HTR-8/SVneo (cell line): ENCODE results near the gene RCBTB1.
"Not testable (repeated sequence)": the region's sequence is repeated elsewhere in the genome, so short reads cannot be mapped to it uniquely, and the experiment has no call there.

Source experiments
- DNase-seq: peaks from one replicate; pipeline ENCODE4 v3.0.0; 2011; ENCODE audit warnings: low spot score, mixed read lengths; ENCODE audit not compliant: insufficient read length
- FAIRE-seq: peaks from 2 replicates; lab custom pipeline; 2011; peaks lifted over from hg19 to GRCh38; lab: Jason Lieb, UNC

Gene RCBTB1

DNA sequence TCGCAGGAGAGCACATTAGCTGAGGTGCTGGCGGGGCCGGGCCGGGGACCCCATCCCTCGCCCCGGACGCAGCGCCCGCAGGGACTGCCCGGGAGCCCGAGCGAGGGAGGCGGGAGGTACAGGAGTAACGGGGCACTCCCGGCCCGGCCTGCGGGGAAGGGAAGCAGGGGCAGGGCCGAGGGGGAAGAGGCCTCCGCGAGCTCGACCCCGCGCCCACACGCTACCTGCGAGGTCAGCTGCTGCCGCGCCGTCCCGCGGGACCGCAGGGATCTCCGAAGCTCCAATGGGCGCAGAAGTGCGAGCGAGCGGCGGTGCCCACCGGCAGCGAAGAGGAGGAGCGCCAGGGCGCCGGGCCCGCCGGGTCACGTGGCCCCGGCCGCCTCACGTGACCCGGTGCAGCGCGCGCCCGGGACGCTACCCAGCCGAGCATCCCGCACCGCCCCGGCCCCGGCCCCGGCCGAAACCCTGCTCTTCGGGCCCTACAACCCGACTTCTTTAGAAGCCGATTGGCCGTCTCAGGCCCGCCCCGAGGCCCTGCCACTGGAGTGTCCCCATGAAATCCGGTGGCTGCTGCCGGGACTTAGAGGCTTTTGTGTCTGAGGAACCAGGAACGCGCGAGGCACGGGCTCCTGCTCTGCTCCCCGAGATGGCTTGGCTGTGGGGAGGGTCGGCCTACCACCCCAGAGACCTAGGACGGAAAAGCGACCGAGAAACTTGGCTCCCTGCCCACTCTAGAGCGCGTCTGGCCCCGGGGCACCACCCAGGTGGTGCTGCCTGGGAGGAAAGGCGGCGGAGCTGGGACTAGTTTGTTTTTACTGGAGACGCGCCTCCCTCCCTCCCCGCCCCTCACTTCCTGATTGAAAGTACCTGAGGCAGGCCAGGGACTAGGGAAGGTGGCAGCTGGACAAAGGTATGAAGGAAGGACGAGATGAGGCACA, at the start of gene RCBTB1:
TSS of gene RCBTB1 (minus strand) at position 339 of the 938 bp plus-strand sequence. CDS start 18,279 bp downstream, outside the sequence.
- DNase-seq (peak; percentile 72), FAIRE-seq (no peak)

DNA sequence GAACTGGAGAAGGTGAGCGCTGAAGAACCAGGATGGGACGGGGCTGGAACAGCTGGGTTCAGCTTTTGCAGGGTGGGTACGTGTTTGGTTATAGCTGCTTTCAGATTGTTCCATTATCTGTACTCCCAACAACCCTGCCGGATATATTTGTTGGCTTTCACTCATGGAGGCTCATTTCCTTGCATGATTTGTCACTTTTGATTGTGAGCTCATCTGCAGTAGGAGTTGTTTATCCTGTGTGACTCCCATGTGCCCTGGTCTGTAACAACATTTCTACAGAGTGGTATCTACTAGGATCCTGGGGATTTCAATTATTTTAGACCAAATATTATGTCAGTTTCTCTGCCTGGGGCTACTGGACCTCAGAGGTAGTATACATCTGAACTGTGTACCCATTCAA, 48.4 kb upstream of the RCBTB1 start:
- FAIRE-seq (no peak), DNase-seq (no peak)

DNA sequence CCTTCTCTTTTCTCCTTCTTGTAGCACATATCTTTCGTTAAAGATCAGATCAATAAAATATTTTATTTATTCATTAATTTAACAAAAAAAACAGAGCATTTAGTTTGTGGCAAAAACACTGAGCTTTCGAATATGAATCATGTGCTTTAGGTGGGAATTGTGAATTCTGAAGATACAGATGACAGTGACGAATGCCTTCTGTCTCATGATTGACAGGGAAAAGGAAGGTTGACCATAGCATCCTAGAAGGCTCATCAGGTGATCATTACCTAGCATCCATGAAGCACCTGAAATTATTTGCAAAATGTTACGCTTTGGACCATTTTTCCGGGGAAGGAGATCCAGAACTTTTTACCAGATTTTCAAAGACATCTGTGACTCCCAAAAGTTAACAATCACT, 46.8 kb upstream of the RCBTB1 start:
- no peak for FAIRE-seq
- no peak for DNase-seq

DNA sequence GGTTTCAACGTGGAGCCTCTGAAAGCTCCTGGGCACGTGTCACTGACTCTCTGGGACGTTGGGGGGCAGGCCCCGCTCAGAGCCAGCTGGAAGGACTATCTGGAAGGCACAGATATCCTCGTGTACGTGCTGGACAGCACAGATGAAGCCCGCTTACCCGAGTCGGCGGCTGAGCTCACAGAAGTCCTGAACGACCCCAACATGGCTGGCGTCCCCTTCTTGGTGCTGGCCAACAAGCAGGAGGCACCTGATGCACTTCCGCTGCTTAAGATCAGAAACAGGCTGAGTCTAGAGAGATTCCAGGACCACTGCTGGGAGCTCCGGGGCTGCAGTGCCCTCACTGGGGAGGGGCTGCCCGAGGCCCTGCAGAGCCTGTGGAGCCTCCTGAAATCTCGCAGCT, 45.2 kb upstream of the RCBTB1 start:
- no peak for DNase-seq
- no peak for FAIRE-seq

DNA sequence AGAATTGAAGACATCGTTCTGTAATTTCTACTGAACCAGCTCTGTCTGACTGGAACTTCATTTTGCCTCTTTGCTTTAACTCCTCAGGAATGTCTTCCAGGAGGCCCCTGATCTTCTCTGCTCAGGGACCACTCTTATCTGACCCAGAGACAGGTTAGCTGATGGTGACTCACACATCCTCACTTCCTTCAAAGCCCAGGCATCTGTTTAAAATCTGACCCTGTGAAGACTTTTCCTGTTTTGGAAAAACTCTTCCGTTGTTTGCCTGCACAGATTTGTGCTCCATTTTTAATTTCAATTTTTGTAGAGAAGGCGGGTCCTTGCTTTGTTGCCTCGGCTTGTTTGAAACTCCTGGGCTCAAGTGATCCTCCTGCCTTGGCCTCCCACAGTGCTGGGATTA, 44.6 kb upstream of the RCBTB1 start:
- DNase-seq (no peak), FAIRE-seq (no peak)

DNA sequence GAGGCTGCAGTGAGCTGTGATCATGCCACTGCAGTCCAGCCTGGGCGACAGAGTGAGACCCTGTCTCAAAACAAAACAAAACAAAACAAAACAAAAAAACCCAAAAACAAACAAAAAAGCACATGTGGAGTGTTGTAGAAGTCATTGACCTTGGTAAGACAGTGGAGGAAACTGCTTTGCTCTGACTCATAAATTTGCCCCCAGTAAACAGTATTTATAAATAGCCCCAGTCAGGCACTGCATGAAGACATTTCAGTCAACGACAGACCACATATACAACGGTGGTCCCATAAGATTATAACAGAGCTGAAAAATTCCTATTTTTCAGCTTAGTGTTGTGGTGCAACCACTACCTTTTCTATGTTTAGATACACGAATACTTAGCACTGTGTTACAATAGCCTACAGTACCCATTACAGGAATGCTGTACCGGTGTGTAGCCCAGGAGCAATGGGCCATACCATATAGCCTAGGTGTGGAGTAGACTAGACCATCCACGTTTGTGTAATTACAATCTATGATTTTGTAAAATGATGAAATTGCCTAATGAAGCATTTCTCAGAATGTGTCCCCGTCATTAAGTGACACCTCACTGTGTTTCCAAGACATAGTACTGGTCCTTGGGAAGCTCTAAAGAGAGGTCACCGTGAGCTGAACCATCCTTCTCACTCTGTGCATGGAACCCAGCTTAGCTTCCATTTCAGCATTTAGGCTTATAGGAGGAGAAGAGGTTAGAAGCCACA, 44.0 kb upstream of the RCBTB1 start:
- DNase-seq: no peak
- no peak for FAIRE-seq

DNA sequence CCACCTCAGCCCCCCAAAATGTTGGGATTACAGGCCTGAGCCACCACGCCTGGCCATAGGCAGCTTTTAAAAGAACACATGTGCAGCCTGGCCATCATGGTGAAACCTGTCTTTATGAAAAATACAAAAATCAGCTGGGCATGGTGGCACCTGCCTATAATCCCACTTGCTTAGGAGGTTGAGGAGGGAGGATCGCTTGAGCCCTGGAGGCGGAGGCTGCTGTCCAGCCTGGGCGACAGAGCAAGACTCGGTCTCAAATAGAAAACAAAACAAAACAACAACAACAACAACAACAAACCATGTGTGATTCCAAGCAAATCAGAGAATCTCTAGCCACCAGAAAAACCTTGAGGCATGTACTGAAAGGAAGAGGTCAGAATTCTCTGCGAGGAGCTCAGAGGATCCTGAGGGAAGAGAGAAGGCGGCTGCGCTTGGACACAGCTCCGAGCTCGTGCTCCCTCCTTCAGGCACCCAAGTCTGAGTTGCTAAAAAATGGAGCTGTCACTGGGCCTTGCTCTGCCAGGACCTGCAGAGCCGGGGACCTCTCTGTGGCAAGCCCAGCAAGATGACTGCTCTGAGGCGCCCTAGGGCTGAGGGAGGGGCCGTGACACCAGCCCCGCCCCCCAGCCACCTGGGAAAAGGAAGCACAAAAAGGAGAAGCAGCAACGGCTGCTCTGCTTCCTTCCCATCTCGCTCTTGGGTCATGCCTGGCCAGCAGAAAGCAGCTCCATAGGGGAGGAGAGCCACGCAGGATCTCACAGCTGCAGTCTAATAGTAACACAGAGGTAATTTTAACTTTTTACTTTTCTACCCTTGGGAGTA, 42.7 kb upstream of the RCBTB1 start, which contains the start of gene ARL11:
TSS of gene ARL11 (plus strand) at position 677 of the 822 bp plus-strand sequence. CDS start 1,941 bp downstream, outside the sequence.
- no peak for DNase-seq
- FAIRE-seq: no peak

DNA sequence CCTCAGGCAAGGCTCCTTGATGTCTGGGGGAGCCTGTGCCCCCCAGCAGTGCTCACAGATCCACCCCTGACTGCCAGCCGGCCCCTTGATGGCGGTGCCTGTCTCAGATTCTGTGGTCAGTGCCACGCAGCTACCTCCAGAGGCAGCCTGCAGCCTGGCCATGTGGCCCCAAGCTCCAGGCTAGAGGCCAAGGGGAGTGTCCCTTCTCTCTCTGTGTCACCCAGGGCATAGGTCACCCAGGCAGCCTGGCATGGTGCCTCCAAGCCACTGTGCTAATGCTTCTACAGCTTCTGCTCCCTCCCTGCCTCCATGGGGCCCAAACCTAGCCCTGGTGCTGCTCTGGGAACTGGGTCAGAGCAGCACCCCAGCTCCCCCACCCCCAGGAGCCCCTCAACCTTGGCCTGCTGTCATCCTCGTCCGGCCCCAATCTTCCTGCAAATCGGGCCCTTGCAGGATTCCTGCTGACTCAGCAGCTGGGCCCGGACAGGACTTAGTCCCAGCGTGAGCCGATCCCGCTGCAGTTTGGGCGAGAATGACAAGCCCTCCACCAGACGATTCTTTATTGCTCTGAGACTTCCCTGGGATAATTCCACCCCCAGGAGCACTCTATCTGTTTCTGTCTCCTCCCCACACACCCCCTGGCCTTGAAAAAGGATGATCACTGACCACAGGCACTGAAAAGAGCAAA, 40.2 kb upstream of the RCBTB1 start:
- no peak for FAIRE-seq
- DNase-seq: no peak

DNA sequence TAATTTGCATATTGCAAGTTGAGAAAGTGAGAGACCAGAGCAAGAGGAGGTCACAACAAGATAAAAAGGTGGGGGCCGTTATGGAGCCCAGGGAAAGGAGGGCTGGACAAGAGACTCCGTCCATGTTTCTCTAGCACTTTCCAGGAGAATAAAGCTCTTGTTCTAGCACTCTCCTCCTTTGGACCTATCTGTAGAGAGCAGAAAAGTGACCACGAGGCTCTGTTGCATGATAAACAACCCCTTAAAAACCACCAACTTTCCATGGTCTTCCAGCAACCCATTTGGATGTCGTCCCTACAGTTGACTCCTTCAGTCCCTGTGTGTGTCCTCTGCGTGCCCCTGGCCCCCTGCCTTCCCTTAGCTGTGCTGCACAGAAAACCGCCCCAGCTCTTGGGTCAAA, 38.9 kb upstream of the RCBTB1 start:
- no peak for DNase-seq
- no peak for FAIRE-seq

DNA sequence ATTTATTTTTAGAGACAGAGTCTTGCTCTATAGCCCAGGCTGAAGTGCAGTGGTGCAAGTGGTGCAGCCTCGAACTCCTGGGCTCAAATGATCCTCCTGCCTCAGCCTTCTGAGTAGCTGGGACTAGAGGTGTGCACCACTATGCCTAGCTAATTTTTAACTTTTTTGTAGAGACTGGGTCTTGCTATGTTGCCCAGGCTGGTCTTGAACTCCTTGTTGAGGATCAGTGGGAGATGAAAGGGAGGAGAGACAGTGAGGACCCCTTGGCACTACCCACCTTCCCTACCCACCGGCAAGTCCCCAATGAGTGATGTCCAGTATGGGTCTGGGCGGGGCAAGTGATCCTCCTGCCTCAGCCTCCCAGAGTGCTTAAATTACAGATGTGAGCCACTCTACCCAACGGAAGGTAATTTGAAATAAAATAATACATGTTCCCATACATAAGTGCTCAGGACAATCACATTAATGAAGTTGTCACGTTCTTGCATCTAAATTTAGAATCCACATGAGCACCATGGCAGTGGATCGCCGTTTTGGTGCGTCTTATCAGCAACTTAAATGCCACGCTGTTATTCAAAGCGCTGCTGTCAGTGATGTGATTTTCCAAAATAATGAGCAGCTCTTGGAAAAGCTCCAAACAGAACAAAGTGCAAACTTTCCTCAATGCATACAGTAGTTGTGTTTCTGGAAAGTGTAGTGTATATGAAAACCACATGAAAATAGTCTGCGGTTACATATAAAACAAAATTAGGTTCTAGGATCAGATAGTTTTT, 37.0 kb upstream of the RCBTB1 start:
- no peak for FAIRE-seq

DNA sequence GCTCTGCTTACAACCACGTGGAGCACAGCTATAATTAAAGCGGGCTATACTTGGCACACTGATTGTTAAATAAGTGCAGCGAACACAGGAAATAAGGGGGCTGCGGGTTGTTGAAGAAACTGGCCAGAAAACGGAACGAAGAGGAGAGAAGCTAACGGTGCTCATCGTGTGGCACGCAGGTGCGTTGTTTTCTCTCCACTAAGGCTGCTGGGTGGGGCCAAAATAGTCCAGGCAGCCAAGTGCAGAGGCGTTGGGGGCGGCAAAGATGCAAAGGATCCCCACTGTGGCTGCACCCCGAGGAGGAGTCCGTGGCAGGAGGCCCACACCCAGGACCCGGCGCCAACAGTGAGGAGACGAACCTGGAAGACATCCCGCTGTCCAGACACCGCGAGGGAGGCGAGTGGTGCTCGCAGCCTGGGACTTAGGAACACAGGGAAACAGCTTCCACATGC, 34.8 kb upstream of the RCBTB1 start:
- no peak for FAIRE-seq
- DNase-seq: no peak

More for the DNA sequence above, 37.0 kb upstream of the RCBTB1 start:
- no peak for DNase-seq

DNA sequence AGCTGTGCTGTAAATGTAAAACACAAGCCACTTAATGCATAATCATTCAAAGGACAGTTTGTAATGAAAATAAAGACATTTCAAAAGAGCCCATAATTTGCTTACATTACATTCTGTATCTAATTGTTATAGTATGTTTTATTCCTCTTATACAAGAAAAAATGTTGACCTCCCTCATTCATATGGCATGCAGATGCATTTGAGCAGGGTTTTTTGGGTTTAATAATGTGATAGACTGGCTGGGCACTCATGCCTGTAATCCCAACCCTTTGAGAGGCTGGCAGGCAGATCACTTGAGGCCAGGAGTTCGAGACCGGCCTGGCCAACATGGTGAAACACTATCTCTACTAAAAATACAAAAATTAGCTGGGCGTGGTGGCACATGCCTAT, 31.3 kb upstream of the RCBTB1 start:
- DNase-seq (no peak), FAIRE-seq (no peak)

DNA sequence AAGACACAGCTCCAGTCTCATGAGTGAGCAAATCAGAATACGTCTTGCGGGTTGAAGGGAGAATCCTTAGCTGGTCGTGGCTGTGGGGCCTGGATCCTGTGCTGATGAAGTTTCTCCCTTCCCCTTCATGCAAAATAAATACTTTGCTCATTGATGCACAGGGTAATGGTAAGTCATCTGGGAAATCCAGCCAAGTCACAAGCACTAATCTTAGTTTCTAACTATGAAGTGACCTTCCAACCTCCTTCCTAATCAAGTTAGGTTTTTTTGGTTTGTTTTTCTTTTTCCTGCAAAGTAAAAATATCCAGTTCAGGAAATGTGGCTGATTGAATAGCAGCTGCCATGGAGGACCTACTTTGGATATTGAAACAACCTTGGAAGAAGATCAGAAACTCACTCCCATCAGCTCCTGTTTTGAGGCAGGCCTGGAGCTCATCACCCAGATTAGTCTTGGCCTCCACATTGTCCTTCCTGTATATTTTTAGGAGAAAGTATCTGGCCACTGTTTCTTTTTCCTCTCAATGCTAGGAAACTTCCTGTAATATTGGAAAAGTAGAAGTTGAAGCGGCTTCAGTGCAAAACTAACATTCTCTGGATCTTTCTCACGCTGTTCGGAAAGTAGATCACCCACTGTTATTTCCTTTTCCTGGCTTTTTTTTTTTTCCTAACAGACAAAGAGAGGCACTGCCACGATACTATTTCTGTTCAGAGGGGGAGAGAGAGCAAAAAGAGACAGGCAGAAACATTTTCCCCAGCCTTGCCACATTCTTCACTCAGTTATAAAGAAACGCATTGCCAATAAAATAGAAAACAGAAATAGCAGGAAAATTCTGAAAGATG, 30.7 kb upstream of the RCBTB1 start:
- FAIRE-seq: no peak
- no peak for DNase-seq

DNA sequence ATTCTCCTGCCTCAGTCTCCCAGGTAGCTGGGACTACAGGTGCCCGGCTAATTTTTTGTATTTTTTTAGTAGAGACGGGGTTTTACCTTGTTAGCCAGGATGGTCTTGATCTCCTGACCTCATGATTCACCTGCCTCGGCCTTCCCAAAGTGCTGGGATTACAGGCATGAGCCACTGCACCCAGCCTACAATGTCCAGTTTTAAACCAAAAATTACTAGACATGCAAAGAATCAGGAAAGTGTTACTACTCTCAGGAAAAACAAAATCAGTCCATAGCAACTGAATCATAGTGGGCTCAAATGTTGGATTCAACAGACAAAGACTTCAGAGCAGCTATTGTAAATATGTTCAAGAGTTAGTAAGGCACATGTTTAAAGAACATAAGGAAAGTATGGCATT, 26.7 kb upstream of the RCBTB1 start:
- DNase-seq, FAIRE-seq: not testable (repeated sequence)

DNA sequence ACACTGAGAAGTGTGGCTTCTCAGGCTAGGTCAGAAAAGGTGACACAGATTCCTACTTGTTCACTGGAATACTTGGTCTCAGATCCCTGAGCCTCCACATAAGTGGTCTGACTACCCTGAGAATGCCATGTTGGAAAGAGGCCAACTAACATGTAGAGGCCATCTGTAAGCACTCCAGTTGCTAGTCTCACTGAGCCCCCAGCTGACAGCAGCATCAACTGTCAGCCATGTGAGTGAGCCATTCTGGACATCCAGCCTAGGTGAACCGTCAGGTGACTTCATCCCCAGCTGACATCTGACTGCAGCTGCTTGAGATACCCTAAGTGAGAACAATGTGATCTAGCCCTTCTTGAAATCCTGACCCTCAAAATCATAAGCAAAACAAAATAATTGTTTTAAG, 24.8 kb upstream of the RCBTB1 start:
- DNase-seq (no peak), FAIRE-seq (no peak)

DNA sequence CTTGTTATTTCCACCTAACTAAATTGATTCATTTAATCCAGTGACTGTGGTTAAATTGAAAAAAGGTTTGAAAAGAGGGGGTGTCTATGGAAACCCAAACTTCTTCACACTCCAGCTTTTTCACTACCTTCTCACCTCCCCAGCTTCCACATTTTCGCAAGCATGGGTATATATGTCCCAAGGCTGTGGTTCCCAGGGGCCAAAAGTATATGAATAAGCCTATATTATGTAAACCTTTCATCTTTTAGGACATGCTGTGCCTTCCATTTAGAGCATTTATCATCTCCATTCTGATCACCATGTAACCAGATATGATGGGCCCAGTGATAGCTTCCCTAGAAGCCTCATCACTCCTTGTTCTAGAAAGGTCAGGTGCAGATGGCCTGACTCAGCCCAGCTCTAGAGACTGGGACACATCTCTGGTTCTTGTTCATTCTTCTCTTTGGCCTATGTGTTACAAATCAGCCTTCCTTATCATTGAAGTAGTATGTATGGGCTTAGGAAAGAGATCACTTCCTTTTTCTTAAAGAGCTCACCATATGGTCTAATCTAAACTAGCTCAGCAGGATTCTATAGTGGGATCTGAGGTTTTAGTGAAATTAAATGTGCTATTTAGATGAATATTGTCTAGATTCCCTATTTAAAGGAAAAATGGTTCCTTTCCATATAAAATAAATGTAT, 23.4 kb upstream of the RCBTB1 start:
- DNase-seq: no peak
- no peak for FAIRE-seq

DNA sequence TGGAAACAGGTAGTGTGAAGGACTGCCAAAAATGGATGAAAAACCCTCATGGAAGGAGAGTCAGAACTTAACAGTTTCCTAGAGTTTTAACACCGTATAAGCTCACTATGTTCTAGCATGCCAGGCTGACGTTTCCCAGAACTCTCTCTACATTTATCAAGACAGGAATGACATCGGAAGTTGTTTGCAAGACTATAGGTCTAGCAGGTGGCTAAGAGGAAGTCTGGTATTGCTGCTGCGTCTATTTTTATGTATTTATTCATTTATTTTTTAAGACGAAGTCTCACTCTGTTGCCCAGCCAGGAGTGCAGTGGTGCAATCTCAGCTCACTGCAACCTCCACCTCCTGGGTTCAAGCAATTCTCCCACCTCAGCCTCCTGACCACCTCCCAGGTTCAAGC, 22.4 kb upstream of the RCBTB1 start:
- DNase-seq (no peak), FAIRE-seq (no peak)
